ENCODE measurements around the gene FALEC. TPM values are rescaled to one million over a fixed set of nuclear protein-coding genes. Genes with fewer than 3 reads are reported as not detected.
A peak's percentile ranks its signal among the peaks of the same experiment; 100 is the strongest.

FALEC gene
- total RNA-seq, 2 donors from 2014 or later = 0.70 to 1.6 TPM

- no peak within 1 kb of the TSS for H3K4me3 Mint-ChIP-seq
- H3K4me3 ChIP-seq (ENCODE audit: low read length) = no peak within 1 kb of the TSS
Observed at GRCh38 chr1:150507912-150508864, 7.4 kb upstream of the FALEC start, which contains the start of gene ECM1. Gene ECM1 (plus strand): TSS chr1:150508109. CDS start chr1:150508210, 101 bp downstream.

GRCh38 chr1:150508982-150509381, 6.6 kb upstream of the FALEC start:
- 76 to 80% methylated on average over 2 to 4 of the region's 4 CpGs for WGBS, 2 experiments (ENCODE audit: insufficient coverage in 1 of 2, insufficient read length in 1 of 2)
- Histone ChIP-seq H3K9me3 (ENCODE audit: control insufficient read depth, low read length) (no peaks in the 10 kb centered on the region), H3K4me1 (ENCODE audit: control insufficient read depth, insufficient read depth, low read length) (peaks cover 20% of the 10 kb centered on the region), H3K4me3 (ENCODE audit: low read length) (no peak overlapping the region), H3K27me3 (ENCODE audit: control insufficient read depth, insufficient read depth, low read length, poor library complexity, severe bottlenecking) (no peaks in the 10 kb centered on the region), H3K36me3 (ENCODE audit: control insufficient read depth, insufficient read depth, low read length) (peaks cover 31% of the 10 kb centered on the region), H3K9ac (ENCODE audit: extremely low read depth, low read length, poor library complexity, severe bottlenecking) (no peak overlapping the region), H3K27ac (ENCODE audit: low read depth, low read length) (no peak overlapping the region)
- Mint-ChIP-seq H3K4me3 (no peak overlapping the region), H3K27me3 (ENCODE audit: insufficient read depth) (no peaks in the 10 kb centered on the region), H3K36me3 (ENCODE audit: low read depth) (peaks cover 29% of the 10 kb centered on the region), H3K4me1 (peaks cover 48% of the 10 kb centered on the region), H3K9me3 (no peaks in the 10 kb centered on the region), H3K27ac (no peak overlapping the region)
- TF ChIP-seq CTCF (conservative IDR thresholded peaks at IDR 0.05) = no peak
- no peak for DNase-seq

More at GRCh38 chr1:150507912-150508864, 7.4 kb upstream of the FALEC start, which contains the start of gene ECM1:
- no peak within 1 kb of the TSS for H3K27ac ChIP-seq (ENCODE audit: low read depth, low read length)
- H3K27me3 ChIP-seq (ENCODE audit: control insufficient read depth, insufficient read depth, low read length, poor library complexity, severe bottlenecking) = no peaks in the 10 kb centered on the region
- no peak within 1 kb of the TSS for H3K9ac ChIP-seq (ENCODE audit: extremely low read depth, low read length, poor library complexity, severe bottlenecking)
- H3K36me3 ChIP-seq (ENCODE audit: control insufficient read depth, insufficient read depth, low read length) = peaks cover 33% of the 10 kb centered on the region
- WGBS, 2 experiments (ENCODE audit: insufficient coverage in 1 of 2, insufficient read length in 1 of 2) = 73 to 89% methylated on average over 2 to 5 of the region's 7 CpGs
- Mint-ChIP-seq H3K36me3 (ENCODE audit: low read depth) (peaks cover 30% of the 10 kb centered on the region), H3K9me3 (no peaks in the 10 kb centered on the region), H3K27ac (peak within 1 kb of the TSS; percentile 86), H3K27me3 (ENCODE audit: insufficient read depth) (no peaks in the 10 kb centered on the region), H3K4me1 (peaks cover 48% of the 10 kb centered on the region)
- H3K4me1 ChIP-seq (ENCODE audit: control insufficient read depth, insufficient read depth, low read length) = peaks cover 20% of the 10 kb centered on the region
- H3K9me3 ChIP-seq (ENCODE audit: control insufficient read depth, low read length) = no peaks in the 10 kb centered on the region
- no peak for TF ChIP-seq CTCF (conservative IDR thresholded peaks at IDR 0.05)
- peak; percentile 68 for DNase-seq

- Histone ChIP-seq H3K36me3 (ENCODE audit: control insufficient read depth, insufficient read depth, low read length) (peaks cover 15% of the 10 kb centered on the region), H3K9ac (ENCODE audit: extremely low read depth, low read length, poor library complexity, severe bottlenecking) (no peak overlapping the region), H3K4me3 (ENCODE audit: low read length) (no peak overlapping the region), H3K9me3 (ENCODE audit: control insufficient read depth, low read length) (no peaks in the 10 kb centered on the region), H3K27me3 (ENCODE audit: control insufficient read depth, insufficient read depth, low read length, poor library complexity, severe bottlenecking) (no peaks in the 10 kb centered on the region), H3K4me1 (ENCODE audit: control insufficient read depth, insufficient read depth, low read length) (peaks cover 10% of the 10 kb centered on the region), H3K27ac (ENCODE audit: low read depth, low read length) (no peak overlapping the region)
- Mint-ChIP-seq H3K4me1 (peaks cover 37% of the 10 kb centered on the region), H3K27ac (no peak overlapping the region), H3K36me3 (ENCODE audit: low read depth) (peaks cover 17% of the 10 kb centered on the region), H3K9me3 (no peaks in the 10 kb centered on the region), H3K4me3 (no peak overlapping the region), H3K27me3 (ENCODE audit: insufficient read depth) (no peaks in the 10 kb centered on the region)
- TF ChIP-seq CTCF (conservative IDR thresholded peaks at IDR 0.05) = no peak
- no peak for DNase-seq
- WGBS, 2 experiments (ENCODE audit: insufficient coverage in 1 of 2, insufficient read length in 1 of 2) = 91% methylated on average over 12 of the region's 12 CpGs
Observed at GRCh38 chr1:150511551-150511950, 4.0 kb upstream of the FALEC start.

All from endodermal cell (in vitro differentiated cells).